T-cell (primary cell): ENCODE measurements around the gene DNAI2. TPM values are rescaled to one million over a fixed set of nuclear protein-coding genes. Genes with fewer than 3 reads are reported as not detected.

Experiments used
- ATAC-seq, 4 experiments: fragments of 200-7000 bp in 3 of 4; fragments of 150-1000 bp in 1 of 4; cut with Tn5 transposase; replicated peaks in 1 of 4; 1 replicate in 3 of 4; 2 replicates in 1 of 4; pipeline ENCODE4 v1.10.0; 2021; ENCODE audit warnings: moderate library complexity in 3 of 4, mild to moderate bottlenecking in 2 of 4, moderate number of reproducible peaks in 1 of 4
- CTCF ChIA-PET, 2 donors: fragments of 300-600 bp; sonication (Branson Sonifier 250); formaldehyde crosslinking; loops; one replicate each; lab custom pipeline; 2022; ENCODE audit warnings: antibody characterized with exemption in 2 of 2; lab: Charles Lee
- POLR2A ChIA-PET, 2 donors: fragments of 300-600 bp; sonication (Branson Sonifier 250); formaldehyde crosslinking; loops; one replicate each; lab custom pipeline; 2022; ENCODE audit warnings: antibody characterized with exemption in 2 of 2; lab: Charles Lee
- DNase-seq, 35 experiments: peaks; one replicate each; pipeline versions ENCODE4 v3.0.0 to v3.0.0-alpha.2; 2013 to 2023
- H3K27ac ChIP-seq: one replicate; pipeline ENCODE4 v1.5.1; 2013; ENCODE audit warnings: low read length
- H3K27me3 ChIP-seq, 2 experiments: replicated peaks in 1 of 2; 1 replicate in 1 of 2; 2 replicates in 1 of 2; pipeline versions ENCODE4 v1.6.1 to v1.7.0; 2013; ENCODE audit warnings: low read length in 1 of 2, mixed read lengths in 1 of 2; ENCODE audit not compliant: control insufficient read depth in 2 of 2, insufficient read depth in 2 of 2; ENCODE audit errors: extremely low read depth in 1 of 2
- H3K36me3 ChIP-seq, 2 donors: 1 replicate in 1 of 2; 2 replicates in 1 of 2; pipeline versions ENCODE4 v1.6.1 to v1.7.0; 2013; ENCODE audit warnings: low read length in 1 of 2; ENCODE audit not compliant: control insufficient read depth in 2 of 2, insufficient read depth in 1 of 2; ENCODE audit errors: extremely low read depth in 1 of 2
- H3K4me1 ChIP-seq, 2 experiments: 1 replicate in 1 of 2; 2 replicates in 1 of 2; pipeline versions ENCODE4 v1.6.1 to v1.7.0; 2013; ENCODE audit warnings: low read length in 2 of 2, mixed read lengths in 1 of 2; ENCODE audit not compliant: insufficient read depth in 2 of 2, control insufficient read depth in 1 of 2; ENCODE audit errors: extremely low read depth in 1 of 2
- H3K4me3 ChIP-seq, 2 donors: 1 replicate in 1 of 2; 2 replicates in 1 of 2; pipeline versions ENCODE4 v1.5.1 to v1.7.0; 2013; ENCODE audit warnings: mild to moderate bottlenecking in 2 of 2, low read length in 1 of 2, moderate library complexity in 1 of 2; ENCODE audit not compliant: control insufficient read depth in 1 of 2; ENCODE audit errors: extremely low read depth in 1 of 2
- H3K9me3 ChIP-seq: 2 replicates; pipeline ENCODE4 v1.7.0; 2013
- H3K27ac Mint-ChIP-seq, 2 donors: one replicate each; pipeline ENCODE4 v1.8.0; 2020 to 2021; ENCODE audit warnings: mild to moderate bottlenecking in 2 of 2, mixed read lengths in 2 of 2
- H3K27me3 Mint-ChIP-seq, 2 donors: one replicate each; pipeline ENCODE4 v1.8.0; 2021 to 2022; ENCODE audit warnings: mixed read lengths in 2 of 2
- H3K36me3 Mint-ChIP-seq: one replicate; pipeline ENCODE4 v1.8.0; 2021; ENCODE audit warnings: mixed read lengths
- H3K4me1 Mint-ChIP-seq, 3 donors: one replicate each; pipeline ENCODE4 v1.8.0; 2020 to 2022; ENCODE audit warnings: mixed read lengths in 3 of 3, mild to moderate bottlenecking in 1 of 3
- H3K4me3 Mint-ChIP-seq, 3 donors: one replicate each; pipeline ENCODE4 v1.8.0; 2020 to 2022; ENCODE audit warnings: mild to moderate bottlenecking in 3 of 3, mixed read lengths in 3 of 3, moderate library complexity in 3 of 3
- H3K9me3 Mint-ChIP-seq, 3 donors: one replicate each; pipeline ENCODE4 v1.8.0; 2020 to 2022; ENCODE audit warnings: mixed read lengths in 3 of 3
- WGBS: methylation state at CpG from one replicate; pipeline ENCODE4 v1.1.5; 2013; ENCODE audit warnings: missing lambda C conversion rate; ENCODE audit not compliant: insufficient coverage; 5-methylcytosine and 5-hydroxymethylcytosine counted together
- total RNA-seq, 35 experiments: library from RNA in 6 of 35; stranded (reverse) in 6 of 35; fragments of 120-200 nt in 1 of 35; gene quantifications; one replicate each; pipeline versions ENCODE4 v1.2.1 to v1.2.4 and lab custom pipeline; 2013 to 2026

The DNAI2 gene
- total RNA-seq, 5 donors from 2014 or later (not counting 1 experiment from before 2014, with no cell fraction given), result 0.80 to 5.3 (median 1.7) TPM

DNA sequence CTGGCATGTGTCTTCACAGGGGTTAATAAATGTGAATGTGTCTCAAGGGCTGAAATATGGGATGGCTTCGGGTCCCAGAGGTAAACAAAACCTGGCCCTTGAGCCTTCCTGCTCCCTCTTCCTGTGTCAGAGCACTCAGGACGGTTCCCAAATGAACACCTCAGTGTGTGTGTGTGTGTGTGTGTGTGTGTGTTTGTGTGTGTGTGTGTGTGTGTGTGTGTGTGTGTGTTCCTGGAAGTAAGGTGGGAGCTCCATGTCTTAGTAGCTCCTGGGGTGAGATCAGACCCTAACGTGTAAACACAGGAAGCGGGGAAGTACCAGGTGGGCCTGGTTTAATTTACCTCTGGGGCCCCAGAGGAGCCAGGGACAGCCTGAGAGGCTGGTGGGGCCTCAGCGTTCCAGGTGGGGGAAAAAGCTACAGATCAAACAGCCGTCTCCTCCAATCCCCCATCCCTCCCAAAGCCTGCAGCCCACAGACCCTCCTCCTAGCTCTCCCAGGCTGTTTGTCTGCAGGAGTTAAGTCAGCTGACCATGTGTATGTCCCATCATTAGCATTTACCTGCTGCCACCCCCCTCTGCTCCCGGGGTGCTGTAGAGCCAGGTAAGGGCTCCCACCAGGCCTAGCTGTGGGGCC is 58.1 kb downstream of the DNAI2 start:
- Mint-ChIP-seq H3K27ac (no peak overlapping the region), H3K4me1 (peaks cover 12 to 19% (median 17%) of the 10 kb centered on the region in 3 donors), H3K36me3 (peaks cover 3% of the 10 kb centered on the region), H3K9me3 (no peaks in the 10 kb centered on the region), H3K4me3 (no peak overlapping the region), H3K27me3 (peaks cover 0 to 3% of the 10 kb centered on the region in 2 donors)
- POLR2A ChIA-PET, result no interaction called here
- H3K36me3 ChIP-seq, result no peaks in the 10 kb centered on the region
- DNase-seq, result no peak
- no peak for ATAC-seq
- CTCF ChIA-PET, result no interaction called here
- H3K27me3 ChIP-seq, result peaks cover 0 to 25% of the 10 kb centered on the region in 2 experiments
- WGBS, result 43% methylated on average over 1 of the region's 7 CpGs
- H3K4me3 ChIP-seq, result no peak overlapping the region
- H3K9me3 ChIP-seq, result no peaks in the 10 kb centered on the region
- H3K4me1 ChIP-seq, result peaks cover 3 to 28% of the 10 kb centered on the region in 2 experiments
- H3K27ac ChIP-seq, result no peak overlapping the region

DNA sequence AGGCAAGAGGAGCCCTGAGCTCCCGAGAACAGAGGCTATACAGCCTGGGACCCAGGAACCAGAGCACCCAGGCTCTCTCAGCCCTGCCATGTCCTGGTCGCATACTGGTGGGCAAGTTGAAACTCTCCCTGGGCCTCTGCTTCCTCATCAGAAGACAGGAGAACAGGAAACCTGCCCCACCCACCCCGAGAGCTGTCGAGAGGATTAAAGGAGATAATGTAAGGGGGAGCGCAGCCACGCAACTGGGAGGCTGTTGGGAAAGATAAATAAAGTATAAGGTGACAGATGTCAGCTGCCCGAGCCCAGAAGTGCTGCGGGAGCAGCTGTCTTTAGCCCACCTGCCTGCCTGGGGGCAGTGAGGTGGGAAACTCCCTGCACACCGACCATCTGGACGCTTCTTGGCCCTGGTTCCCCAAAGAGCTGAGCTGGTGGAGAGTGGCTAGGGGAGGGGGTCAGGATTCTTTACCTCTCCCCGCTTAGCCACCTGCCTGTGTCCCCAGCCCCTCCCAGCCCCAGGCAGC is 58.8 kb downstream of the DNAI2 start:
- ChIA-PET POLR2A (interaction anchor here in 1 of 2 donors (0.6 kb wide), 1 partner anchor 51 kb away, joined by 3 read pairs; no protein-coding TSS in a partner anchor), CTCF (no interaction called here)
- Histone ChIP-seq H3K4me1 (peaks cover 3 to 23% of the 10 kb centered on the region in 2 experiments), H3K27me3 (peaks cover 0 to 21% of the 10 kb centered on the region in 2 experiments), H3K27ac (no peak overlapping the region), H3K4me3 (no peak overlapping the region), H3K9me3 (no peaks in the 10 kb centered on the region), H3K36me3 (no peaks in the 10 kb centered on the region)
- Mint-ChIP-seq H3K27me3 (no peaks in the 10 kb centered on the region), H3K4me3 (no peak overlapping the region), H3K4me1 (peaks cover 12 to 16% (median 13%) of the 10 kb centered on the region in 3 donors), H3K36me3 (peaks cover 3% of the 10 kb centered on the region), H3K27ac (no peak overlapping the region), H3K9me3 (no peaks in the 10 kb centered on the region)
- DNase-seq (no peak), ATAC-seq (no peak)
- 51% methylated on average over 5 of the region's 11 CpGs for WGBS

DNA sequence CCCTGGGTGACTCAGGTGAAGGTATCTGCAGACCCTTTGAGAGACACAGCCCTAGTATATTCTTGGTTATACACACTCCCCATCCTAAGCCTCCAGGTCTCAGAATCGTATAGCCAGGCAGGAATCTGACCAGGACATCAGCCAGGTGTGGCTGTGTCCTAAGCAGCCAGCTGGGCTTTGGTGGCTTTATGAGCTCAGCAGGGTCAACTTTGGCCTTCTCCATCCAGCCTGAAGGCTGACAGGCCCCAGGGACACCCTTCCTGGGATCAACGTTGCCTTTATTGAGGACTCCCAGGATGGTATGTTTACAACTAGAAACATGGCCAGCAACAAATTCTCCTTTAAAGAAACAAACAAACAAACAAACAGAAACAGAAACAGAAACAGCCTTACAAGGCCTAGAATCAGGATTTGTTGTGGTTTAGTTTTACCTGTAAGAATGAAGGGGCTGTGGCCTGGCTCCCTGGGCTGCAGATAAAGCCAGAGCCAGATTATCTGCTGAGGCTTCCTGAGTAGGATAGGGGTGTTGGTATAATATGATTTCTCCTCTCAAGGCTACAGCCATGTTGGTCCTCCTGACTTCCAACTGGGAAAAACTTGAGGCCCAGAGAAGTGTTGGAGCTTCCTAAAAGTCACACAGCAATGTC is 60.5 kb downstream of the DNAI2 start:
- Mint-ChIP-seq H3K36me3 (peaks cover under 1% of the 10 kb centered on the region), H3K27ac (no peak overlapping the region), H3K4me3 (no peak overlapping the region), H3K27me3 (no peaks in the 10 kb centered on the region), H3K4me1 (peaks cover 2 to 5% (median 4%) of the 10 kb centered on the region in 3 donors), H3K9me3 (no peaks in the 10 kb centered on the region)
- H3K4me3 ChIP-seq, result no peak overlapping the region
- no peaks in the 10 kb centered on the region for H3K9me3 ChIP-seq
- H3K27me3 ChIP-seq, result peaks cover 0 to 25% of the 10 kb centered on the region in 2 experiments
- H3K4me1 ChIP-seq, result peaks cover 0 to 6% of the 10 kb centered on the region in 2 experiments
- 100% methylated on average over 1 of the region's 2 CpGs for WGBS
- ATAC-seq (no peak), DNase-seq (no peak)
- no peak overlapping the region for H3K27ac ChIP-seq
- ChIA-PET POLR2A (interaction anchor here in 1 of 2 donors (0.6 kb wide), 2 partner anchors 9 to 1115 kb away, joined by 3 to 5 read pairs; no protein-coding TSS in a partner anchor), CTCF (no interaction called here)
- no peaks in the 10 kb centered on the region for H3K36me3 ChIP-seq

DNA sequence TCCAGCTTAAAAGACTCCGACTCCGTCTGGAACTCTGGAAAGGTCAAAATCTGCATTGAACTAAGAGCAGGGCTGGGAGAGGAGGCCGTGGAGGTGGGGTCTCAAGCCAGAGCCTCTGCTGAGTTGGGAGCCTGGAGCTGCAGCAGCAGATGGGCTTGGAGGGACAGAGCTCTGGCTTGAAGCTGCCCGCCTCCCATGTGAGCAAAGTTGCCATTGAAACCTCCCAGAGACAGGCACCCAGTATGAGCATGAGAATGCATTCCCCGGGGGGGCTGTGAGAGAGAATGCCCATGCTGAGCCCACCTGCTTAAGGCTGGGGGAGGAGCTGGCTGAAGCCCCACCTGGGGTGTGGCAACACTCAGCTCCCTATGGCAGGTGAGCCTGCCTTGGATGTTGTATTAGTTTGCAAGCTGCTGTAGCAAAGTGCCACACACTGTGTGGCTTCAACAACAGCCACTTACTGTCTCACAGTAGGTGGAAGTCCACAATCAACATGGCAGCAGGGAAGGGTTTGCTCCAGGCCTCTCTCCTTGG is 61.6 kb downstream of the DNAI2 start:
- H3K4me1 Mint-ChIP-seq, result peaks cover 0 to under 1% (median 0%) of the 10 kb centered on the region in 3 donors
- no peaks in the 10 kb centered on the region for H3K9me3 ChIP-seq
- ATAC-seq, result no peak
- DNase-seq, result no peak
- no peak overlapping the region for H3K4me3 Mint-ChIP-seq
- POLR2A ChIA-PET, result interaction anchor here in 1 of 2 donors (0.6 kb wide), 1 partner anchor 1116 kb away, joined by 3 read pairs; no protein-coding TSS in a partner anchor
- no peak overlapping the region for H3K4me3 ChIP-seq
- H3K4me1 ChIP-seq, result no peaks in the 10 kb centered on the region
- no peaks in the 10 kb centered on the region for H3K36me3 Mint-ChIP-seq
- H3K27ac Mint-ChIP-seq, result no peak overlapping the region
- H3K27me3 Mint-ChIP-seq, result no peaks in the 10 kb centered on the region
- H3K27me3 ChIP-seq, result peaks cover 0 to 24% of the 10 kb centered on the region in 2 experiments
- H3K27ac ChIP-seq, result no peak overlapping the region
- 92% methylated on average over 5 of the region's 5 CpGs for WGBS
- CTCF ChIA-PET, result interaction anchor here in 1 of 2 donors (0.6 kb wide), 1 partner anchor 327 kb away, joined by 3 read pairs; no protein-coding TSS in a partner anchor
- no peaks in the 10 kb centered on the region for H3K9me3 Mint-ChIP-seq
- H3K36me3 ChIP-seq, result no peaks in the 10 kb centered on the region

DNA sequence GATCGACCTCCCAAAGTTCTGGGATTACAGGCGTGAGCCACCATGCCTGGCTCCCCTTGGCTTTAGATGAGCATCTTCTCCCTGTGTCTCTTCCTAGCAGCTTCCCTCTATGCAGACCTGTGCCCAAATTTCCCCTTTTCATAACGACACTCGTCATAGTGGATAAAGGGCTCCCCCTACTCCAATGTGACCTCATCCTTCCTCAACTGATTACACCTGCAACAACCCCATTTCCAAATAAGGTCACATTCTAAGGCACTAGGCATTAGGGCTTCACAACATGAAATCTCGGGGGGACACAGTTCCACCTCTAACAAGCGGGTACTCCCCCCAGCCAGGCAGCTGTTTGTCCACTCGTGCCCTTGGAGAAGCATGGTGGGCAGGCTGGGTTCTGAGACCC is 62.3 kb downstream of the DNAI2 start:
- no peaks in the 10 kb centered on the region for H3K4me1 ChIP-seq
- H3K4me1 Mint-ChIP-seq, result no peaks in the 10 kb centered on the region
- H3K36me3 Mint-ChIP-seq, result no peaks in the 10 kb centered on the region
- H3K9me3 Mint-ChIP-seq, result no peaks in the 10 kb centered on the region
- H3K36me3 ChIP-seq, result no peaks in the 10 kb centered on the region
- H3K27me3 Mint-ChIP-seq, result no peaks in the 10 kb centered on the region
- 67% methylated on average over 5 of the region's 7 CpGs for WGBS
- CTCF ChIA-PET, result no interaction called here
- no peak for DNase-seq
- no peak overlapping the region for H3K27ac Mint-ChIP-seq
- no peak overlapping the region for H3K27ac ChIP-seq
- H3K9me3 ChIP-seq, result no peaks in the 10 kb centered on the region
- no peak overlapping the region for H3K4me3 ChIP-seq
- peaks cover 0 to 26% of the 10 kb centered on the region in 2 experiments for H3K27me3 ChIP-seq
- POLR2A ChIA-PET, result no interaction called here
- ATAC-seq, result no peak
- no peak overlapping the region for H3K4me3 Mint-ChIP-seq

DNA sequence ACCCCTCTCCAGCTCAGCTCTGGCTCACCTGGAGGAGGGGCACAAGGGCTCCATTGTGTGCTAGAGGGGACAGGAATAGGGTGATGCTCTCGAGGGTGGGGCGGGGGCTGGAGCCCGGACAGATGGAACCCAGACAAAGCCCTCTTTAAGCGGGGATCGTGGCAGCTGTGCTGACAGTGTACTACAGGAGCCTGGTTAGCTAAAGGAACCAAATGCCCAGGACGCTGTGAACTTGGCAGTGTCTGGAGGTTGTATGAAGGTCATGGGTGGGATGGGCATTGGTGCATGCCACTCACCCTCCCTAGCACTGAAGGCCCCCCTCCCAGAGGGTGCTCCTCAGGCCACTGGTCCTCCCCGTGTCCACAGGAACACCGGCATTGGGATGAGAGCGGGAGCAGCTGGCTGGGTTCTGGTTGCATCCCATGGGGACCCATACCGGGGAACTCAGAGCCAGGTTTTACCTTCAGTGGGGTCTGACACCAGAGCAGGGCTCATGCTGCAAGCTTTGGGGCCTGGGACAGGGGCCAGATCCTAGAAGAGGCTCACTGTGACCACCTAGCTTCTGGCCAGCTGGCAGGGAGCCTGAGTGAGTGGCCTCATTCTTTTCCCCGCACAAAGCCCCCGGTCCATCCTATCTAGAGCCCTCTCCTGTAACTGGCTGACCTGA is 63.9 kb downstream of the DNAI2 start:
- Histone ChIP-seq H3K36me3 (no peaks in the 10 kb centered on the region), H3K4me3 (no peak overlapping the region), H3K9me3 (no peaks in the 10 kb centered on the region), H3K27ac (no peak overlapping the region), H3K4me1 (no peaks in the 10 kb centered on the region), H3K27me3 (peaks cover 0 to 30% of the 10 kb centered on the region in 2 experiments)
- H3K4me1 Mint-ChIP-seq, result no peaks in the 10 kb centered on the region
- DNase-seq (no peak), ATAC-seq (no peak)
- WGBS, result 88% methylated on average over 11 of the region's 12 CpGs
- H3K27ac Mint-ChIP-seq, result no peak overlapping the region
- no peaks in the 10 kb centered on the region for H3K36me3 Mint-ChIP-seq
- POLR2A ChIA-PET, result no interaction called here
- no peaks in the 10 kb centered on the region for H3K27me3 Mint-ChIP-seq
- no peak overlapping the region for H3K4me3 Mint-ChIP-seq
- no peaks in the 10 kb centered on the region for H3K9me3 Mint-ChIP-seq
- CTCF ChIA-PET, result interaction anchor here in 1 of 2 donors (0.6 kb wide), 1 partner anchor 34 kb away, joined by 5 read pairs; no protein-coding TSS in a partner anchor
